Liver (tissue), 9 donors: ENCODE measurements around the gene TAP1. TPM values are rescaled to one million over a fixed set of nuclear protein-coding genes. Genes with fewer than 3 reads are reported as not detected.

Source experiments
- DNase-seq: peaks from one replicate; pipeline ENCODE4 v3.0.0-alpha.2; 2017; ENCODE audit warnings: low spot score
- H3K27ac ChIP-seq, 2 donors: one replicate each; pipeline ENCODE4 v1.7.0; 2013; ENCODE audit warnings: inconsistent platforms in 2 of 2, low read length in 2 of 2, control low read depth in 1 of 2, low read depth in 1 of 2, mild to moderate bottlenecking in 1 of 2
- H3K27me3 ChIP-seq, 4 donors: one replicate each; pipeline versions ENCODE4 v1.6.1 to v1.7.0; 2013; ENCODE audit warnings: low read length in 3 of 4, inconsistent platforms in 1 of 4, mild to moderate bottlenecking in 1 of 4, moderate library complexity in 1 of 4; ENCODE audit not compliant: control insufficient read depth in 4 of 4, insufficient read depth in 4 of 4
- H3K36me3 ChIP-seq, 4 donors: one replicate each; pipeline versions ENCODE4 v1.6.1 to v1.7.0; 2013; ENCODE audit warnings: low read length in 3 of 4, mild to moderate bottlenecking in 3 of 4, low read depth in 1 of 4, moderate library complexity in 1 of 4; ENCODE audit not compliant: control insufficient read depth in 4 of 4, insufficient read depth in 3 of 4
- H3K4me1 ChIP-seq, 4 donors: one replicate each; pipeline versions ENCODE4 v1.6.1 to v1.7.0; 2013; ENCODE audit warnings: low read length in 3 of 4, mild to moderate bottlenecking in 3 of 4, moderate library complexity in 1 of 4; ENCODE audit not compliant: control insufficient read depth in 4 of 4, insufficient read depth in 4 of 4
- H3K4me3 ChIP-seq, 3 donors: one replicate each; pipeline versions ENCODE4 v1.6.1 to v1.7.0; 2013; ENCODE audit warnings: low read length in 3 of 3, control low read depth in 1 of 3, low read depth in 1 of 3, mild to moderate bottlenecking in 1 of 3
- H3K9ac ChIP-seq, 2 donors: one replicate each; pipeline ENCODE4 v1.7.0; 2013; ENCODE audit warnings: low read length in 2 of 2, mild to moderate bottlenecking in 2 of 2, moderate library complexity in 2 of 2, control low read depth in 1 of 2, low read depth in 1 of 2
- H3K9me3 ChIP-seq, 4 donors: one replicate each; pipeline versions ENCODE4 v1.6.1 to v1.7.0; 2013; ENCODE audit warnings: low read length in 3 of 4; ENCODE audit not compliant: control insufficient read depth in 4 of 4
- ATF3 ChIP-seq: IDR thresholded peaks from 2 replicates; pipeline ENCODE4 v1.6.1; 2016; ENCODE audit warnings: antibody characterized with exemption
- CTCF ChIP-seq: fragments of 150-350 bp; IDR thresholded peaks from 2 replicates; pipeline ENCODE4 v1.5.1; 2017; ENCODE audit warnings: improper control_type of control experiment, low read depth, low read length; ENCODE audit not compliant: missing input control
- EGR1 ChIP-seq, 2 donors: IDR thresholded peaks; 2 replicates each; pipeline ENCODE4 v1.6.1; 2016 to 2018; ENCODE audit warnings: antibody characterized with exemption in 2 of 2, low read depth in 2 of 2
- FOXA1 ChIP-seq: IDR thresholded peaks from 2 replicates; pipeline ENCODE4 v1.6.1; 2016; ENCODE audit warnings: antibody characterized with exemption
- FOXA2 ChIP-seq: IDR thresholded peaks from 2 replicates; pipeline ENCODE4 v1.6.1; 2016; ENCODE audit warnings: antibody characterized with exemption
- GABPA ChIP-seq, 2 donors: IDR thresholded peaks in 1 of 2; conservative IDR thresholded peaks in 1 of 2; 2 replicates each; pipeline ENCODE4 v1.6.1; 2016; ENCODE audit warnings: antibody characterized with exemption in 2 of 2, mild to moderate bottlenecking in 1 of 2, moderate library complexity in 1 of 2
- HNF4A ChIP-seq, 2 donors: conservative IDR thresholded peaks; 2 replicates each; pipeline ENCODE4 v1.6.1; 2016; ENCODE audit warnings: antibody characterized with exemption in 2 of 2, mild to moderate bottlenecking in 2 of 2
- HNF4G ChIP-seq: IDR thresholded peaks from 2 replicates; pipeline ENCODE4 v1.6.1; 2016; ENCODE audit warnings: antibody characterized with exemption
- MAX ChIP-seq: IDR thresholded peaks from 2 replicates; pipeline ENCODE4 v1.6.1; 2016; ENCODE audit warnings: antibody characterized with exemption
- NR2F2 ChIP-seq: IDR thresholded peaks from 2 replicates; pipeline ENCODE4 v1.6.1; 2016; ENCODE audit warnings: antibody characterized with exemption
- RAD21 ChIP-seq, 2 donors: IDR thresholded peaks; 2 replicates each; pipeline ENCODE4 v1.6.1; 2016; ENCODE audit warnings: antibody characterized with exemption in 2 of 2, mild to moderate bottlenecking in 2 of 2
- RXRA ChIP-seq, 2 donors: IDR thresholded peaks; 2 replicates each; pipeline ENCODE4 v1.6.1; 2017 to 2018; ENCODE audit warnings: antibody characterized with exemption in 2 of 2, mild to moderate bottlenecking in 1 of 2
- TAF1 ChIP-seq: conservative IDR thresholded peaks from 2 replicates; pipeline ENCODE4 v1.6.1; 2016; ENCODE audit warnings: antibody characterized with exemption, mild to moderate bottlenecking
- YY1 ChIP-seq: IDR thresholded peaks from 2 replicates; pipeline ENCODE4 v1.6.1; 2016; ENCODE audit warnings: antibody characterized with exemption, mild to moderate bottlenecking
- ZBTB33 ChIP-seq: IDR thresholded peaks from 2 replicates; pipeline ENCODE4 v1.6.1; 2016; ENCODE audit warnings: antibody characterized with exemption
- WGBS: extraction: QIAGEN DNeasy Blood & Tissue Kit; methylation state at CpG from one replicate; pipeline ENCODE4 v1.1.7; 2013; 5-methylcytosine and 5-hydroxymethylcytosine counted together
- polyA plus RNA-seq, 2 donors: library from polyadenylated mRNA; stranded (reverse) in 1 of 2; unstranded in 1 of 2; fragments of 200-250 nt in 1 of 2; fragments of >200 nt in 1 of 2; fragmentation: Nextera tagmentation in 1 of 2; extraction: Ambion mirVana in 1 of 2; gene quantifications; one replicate each; pipeline versions ENCODE4 v1.2.1 to v1.2.3, GENCODE V29; 2013 to 2015
- total RNA-seq, 2 donors: library from RNA; depleted of rRNA; stranded (reverse); fragments of >200 nt; gene quantifications; one replicate each; pipeline ENCODE4 v1.2.3, GENCODE V29; 2014
- TF ChIP-seq, protein P1 (sequence below): IDR thresholded peaks from 2 replicates; pipeline ENCODE4 v1.6.1; 2016; ENCODE audit warnings: antibody characterized with exemption, mild to moderate bottlenecking
- donor health status: healthy.
- donor health status: healthy.
- donor health status: healthy.
- donor health status: healthy.
- donor health status: healthy.

Gene TAP1
- total and polyA plus RNA-seq, 4 donors: 9.8 to 18.2 (median 12.3) TPM

DNA sequence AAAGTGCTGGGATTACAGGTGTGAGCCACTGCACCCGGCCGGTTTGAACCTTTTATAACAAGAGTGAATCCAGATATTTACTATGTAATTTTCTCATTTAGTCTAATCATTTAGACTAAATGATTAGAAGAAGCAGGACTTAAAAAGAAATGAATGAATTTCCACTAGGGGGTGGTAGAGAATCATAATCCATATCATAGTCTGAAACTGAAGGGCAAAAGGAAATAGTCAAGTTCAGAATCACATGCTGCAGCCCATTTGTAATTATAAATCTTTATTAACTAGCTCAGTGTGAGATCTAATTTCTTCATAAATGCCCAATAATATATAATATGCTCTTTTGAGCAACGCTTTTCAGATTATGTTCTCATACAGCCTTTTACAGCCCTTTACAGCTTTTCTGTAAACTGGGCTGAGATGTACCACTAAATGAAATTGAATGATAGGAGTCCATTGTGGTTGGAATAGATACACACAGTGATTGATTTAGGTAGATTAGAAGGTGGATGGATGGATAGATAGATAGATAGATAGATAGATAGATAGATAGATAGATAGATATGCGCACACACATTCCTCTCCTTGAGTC, 32.3 kb upstream of the TAP1 start:
- H3K27ac ChIP-seq: no peak overlapping the region
- no peak for DNase-seq
- peaks cover 0 to 2% (median under 1%) of the 10 kb centered on the region in 4 donors for H3K4me1 ChIP-seq
- H3K9me3 ChIP-seq: no peaks in the 10 kb centered on the region
- no peaks in the 10 kb centered on the region for H3K27me3 ChIP-seq
- TF ChIP-seq EGR1 (IDR thresholded peaks at IDR 0.05; ENCODE audit: low read depth in 2 of 2) (no peak), HNF4A (conservative IDR thresholded peaks at IDR 0.05) (no peak), TAF1 (no peak), CTCF (peak; percentile 59), ZBTB33 (no peak), RXRA (IDR thresholded peaks at IDR 0.05) (no peak), HNF4G (no peak), FOXA2 (no peak), ATF3 (no peak), GABPA (IDR thresholded peaks at IDR 0.05 in 1 of 2, conservative IDR thresholded peaks at IDR 0.05 in 1 of 2) (no peak), MAX (no peak), NR2F2 (no peak), RAD21 (IDR thresholded peaks at IDR 0.05) (peak; percentile 84 to 88), FOXA1 (no peak), YY1 (no peak)
- TF ChIP-seq, protein P1, sequence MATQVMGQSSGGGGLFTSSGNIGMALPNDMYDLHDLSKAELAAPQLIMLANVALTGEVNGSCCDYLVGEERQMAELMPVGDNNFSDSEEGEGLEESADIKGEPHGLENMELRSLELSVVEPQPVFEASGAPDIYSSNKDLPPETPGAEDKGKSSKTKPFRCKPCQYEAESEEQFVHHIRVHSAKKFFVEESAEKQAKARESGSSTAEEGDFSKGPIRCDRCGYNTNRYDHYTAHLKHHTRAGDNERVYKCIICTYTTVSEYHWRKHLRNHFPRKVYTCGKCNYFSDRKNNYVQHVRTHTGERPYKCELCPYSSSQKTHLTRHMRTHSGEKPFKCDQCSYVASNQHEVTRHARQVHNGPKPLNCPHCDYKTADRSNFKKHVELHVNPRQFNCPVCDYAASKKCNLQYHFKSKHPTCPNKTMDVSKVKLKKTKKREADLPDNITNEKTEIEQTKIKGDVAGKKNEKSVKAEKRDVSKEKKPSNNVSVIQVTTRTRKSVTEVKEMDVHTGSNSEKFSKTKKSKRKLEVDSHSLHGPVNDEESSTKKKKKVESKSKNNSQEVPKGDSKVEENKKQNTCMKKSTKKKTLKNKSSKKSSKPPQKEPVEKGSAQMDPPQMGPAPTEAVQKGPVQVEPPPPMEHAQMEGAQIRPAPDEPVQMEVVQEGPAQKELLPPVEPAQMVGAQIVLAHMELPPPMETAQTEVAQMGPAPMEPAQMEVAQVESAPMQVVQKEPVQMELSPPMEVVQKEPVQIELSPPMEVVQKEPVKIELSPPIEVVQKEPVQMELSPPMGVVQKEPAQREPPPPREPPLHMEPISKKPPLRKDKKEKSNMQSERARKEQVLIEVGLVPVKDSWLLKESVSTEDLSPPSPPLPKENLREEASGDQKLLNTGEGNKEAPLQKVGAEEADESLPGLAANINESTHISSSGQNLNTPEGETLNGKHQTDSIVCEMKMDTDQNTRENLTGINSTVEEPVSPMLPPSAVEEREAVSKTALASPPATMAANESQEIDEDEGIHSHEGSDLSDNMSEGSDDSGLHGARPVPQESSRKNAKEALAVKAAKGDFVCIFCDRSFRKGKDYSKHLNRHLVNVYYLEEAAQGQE: no peak
- no peaks in the 10 kb centered on the region for H3K36me3 ChIP-seq
- H3K9ac ChIP-seq: peak overlapping the region in 1 of 2 donors; percentile 28
- H3K4me3 ChIP-seq: no peak overlapping the region
- 36% methylated on average over 4 of the region's 4 CpGs for WGBS

GRCh38 chr6:32883789-32884188, 30.3 kb upstream of the TAP1 start:
- DNase-seq: no peak
- H3K27ac ChIP-seq: no peak overlapping the region
- peaks cover 0 to 4% (median 1%) of the 10 kb centered on the region in 4 donors for H3K4me1 ChIP-seq
- no peak overlapping the region for H3K4me3 ChIP-seq
- H3K9me3 ChIP-seq: no peaks in the 10 kb centered on the region
- TF ChIP-seq CTCF (no peak), RAD21 (IDR thresholded peaks at IDR 0.05) (no peak), NR2F2 (no peak), HNF4A (conservative IDR thresholded peaks at IDR 0.05) (no peak), FOXA2 (no peak), RXRA (IDR thresholded peaks at IDR 0.05) (no peak), EGR1 (IDR thresholded peaks at IDR 0.05; ENCODE audit: low read depth in 2 of 2) (no peak)
- 24% methylated on average over 5 of the region's 5 CpGs for WGBS
- no peaks in the 10 kb centered on the region for H3K36me3 ChIP-seq
- no peaks in the 10 kb centered on the region for H3K27me3 ChIP-seq
- no peak overlapping the region for H3K9ac ChIP-seq
